Activated CD4-positive, CD25-positive, alpha-beta regulatory T cell (primary cell): Measurements from ENCODE around the gene SLC35A3.
"Not testable (repeated sequence)": the region's sequence is repeated elsewhere in the genome, so short reads cannot be mapped to it uniquely, and the experiment has no call there.

Experiments used
- DNase-seq, 4 experiments: peaks; one replicate each; lab custom pipeline; 2025; lab: John Stamatoyannopoulos, UW

Gene SLC35A3

GRCh38 chr1:99969729-99970621 lies at the start of gene SLC35A3:
TSS of gene SLC35A3 (plus strand) at chr1:99969996. CDS start at chr1:99993555, 23,559 bp downstream.
- peak; percentile 52 to 66 (median 61) for DNase-seq

DNA sequence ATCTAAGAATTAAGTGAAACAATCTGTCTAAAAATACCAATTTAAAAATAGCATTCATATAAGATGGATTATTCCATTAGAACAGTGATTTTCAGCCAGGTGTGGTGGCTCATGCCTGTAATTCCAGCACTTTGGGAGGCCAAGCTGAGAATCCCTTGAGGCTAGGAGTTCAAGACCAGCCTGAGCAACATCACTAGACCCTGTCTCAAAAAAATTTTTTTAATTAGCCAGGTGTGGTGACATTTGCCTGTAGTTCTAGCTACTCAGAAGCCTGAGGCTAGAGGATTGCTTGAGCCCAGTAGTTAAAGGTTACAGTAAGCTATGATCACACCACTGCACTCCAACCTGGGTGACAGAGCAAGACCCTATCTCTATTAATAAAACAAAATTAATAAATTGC lies 35.0 kb upstream of the SLC35A3 start:
- no peak for DNase-seq

GRCh38 chr1:99935534-99935933 lies 34.3 kb upstream of the SLC35A3 start:
- no peak for DNase-seq

DNA sequence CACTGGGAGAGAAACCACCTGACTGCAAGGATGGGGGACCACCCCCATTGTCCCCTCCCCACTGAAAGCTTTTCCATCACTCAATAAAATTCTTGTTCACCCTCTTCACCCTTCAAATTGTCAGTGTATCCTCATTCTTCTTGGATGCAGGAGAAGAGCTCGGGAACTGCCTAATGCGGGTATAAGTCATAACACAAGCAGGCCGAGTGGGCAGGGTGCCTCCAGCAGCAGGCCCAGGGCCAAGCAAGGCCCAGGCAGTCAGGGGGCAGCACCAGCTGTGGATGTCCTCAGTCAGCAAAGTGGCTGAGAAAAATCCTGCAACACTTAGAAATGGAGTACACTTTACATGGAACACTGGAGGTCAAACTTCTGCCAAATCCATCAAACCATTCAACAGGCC lies 33.7 kb upstream of the SLC35A3 start:
- DNase-seq = no peak

DNA sequence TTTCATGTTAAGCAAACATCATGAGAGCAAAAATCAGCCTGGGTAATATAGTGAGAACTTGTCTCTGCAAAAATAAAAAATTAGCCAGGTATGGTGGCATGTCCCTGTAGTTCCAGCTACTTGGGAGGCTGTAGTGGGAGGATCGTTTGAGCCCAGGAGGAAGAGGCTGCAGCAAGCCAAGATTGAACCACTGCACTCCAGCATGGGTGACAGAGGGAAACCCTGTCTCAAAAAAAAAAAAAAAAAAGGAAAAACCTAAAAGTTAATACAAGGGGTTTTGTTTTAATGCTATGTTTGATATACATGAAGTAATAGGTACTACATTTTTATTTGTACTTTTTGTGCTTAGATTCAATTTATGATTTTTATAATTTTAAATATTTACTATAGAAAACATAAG lies 27.1 kb upstream of the SLC35A3 start:
- DNase-seq = no peak

DNA sequence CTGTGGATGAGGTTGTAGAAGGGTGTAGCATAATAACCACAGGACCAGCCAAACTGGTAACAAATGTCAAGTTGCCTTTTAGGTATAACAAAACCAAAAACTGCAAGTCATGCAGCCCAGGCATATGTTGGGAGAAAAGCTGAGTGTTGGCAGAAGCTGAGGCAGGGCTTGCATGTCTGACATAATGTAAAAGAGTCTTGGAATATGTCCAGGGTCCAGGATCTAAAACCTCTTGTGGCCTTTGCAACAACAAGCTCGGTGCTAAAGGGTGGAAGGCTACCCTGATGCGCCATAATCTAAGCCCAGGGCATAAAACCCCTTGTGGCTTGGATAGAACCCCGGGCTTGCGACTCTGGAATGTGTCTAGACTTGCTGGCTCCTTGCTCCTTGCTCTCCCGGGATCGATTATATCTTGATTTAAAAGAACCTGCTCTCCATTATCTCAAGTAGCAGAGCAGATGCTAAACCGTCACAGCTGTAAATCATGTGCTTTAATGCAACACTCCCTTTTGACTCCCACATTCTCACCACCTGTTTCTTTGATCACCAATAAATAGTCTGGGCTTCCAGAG lies 26.5 kb upstream of the SLC35A3 start:
- no peak for DNase-seq

GRCh38 chr1:99944192-99944591 lies 25.6 kb upstream of the SLC35A3 start:
- no peak for DNase-seq

GRCh38 chr1:99945174-99945573 lies 24.6 kb upstream of the SLC35A3 start:
- no peak for DNase-seq

GRCh38 chr1:99950486-99950885 lies 19.3 kb upstream of the SLC35A3 start:
- DNase-seq = no peak

- DNase-seq = no peak
Measured at GRCh38 chr1:99952522-99952921, 17.3 kb upstream of the SLC35A3 start.

- no peak for DNase-seq
Measured at GRCh38 chr1:99955375-99955774, 14.4 kb upstream of the SLC35A3 start.

DNA sequence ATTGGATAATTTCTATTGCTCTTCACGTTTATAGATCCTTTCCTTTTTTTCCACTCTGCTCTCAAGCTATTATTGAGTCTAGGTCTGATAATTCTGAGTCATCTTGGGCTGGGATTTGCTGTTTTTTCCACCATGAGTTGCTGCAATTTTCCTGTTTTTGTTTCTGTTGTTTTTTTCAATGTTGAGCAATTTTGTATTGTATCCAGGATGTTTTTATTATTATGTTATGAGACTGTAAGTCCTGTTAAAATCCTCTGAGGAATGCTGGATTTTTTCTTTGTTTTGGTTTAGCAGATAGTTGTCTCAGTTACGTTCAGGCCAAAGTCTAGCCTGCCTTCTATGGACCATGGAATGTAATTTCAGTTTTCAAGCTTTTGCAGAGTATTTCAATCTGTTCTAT lies 13.0 kb upstream of the SLC35A3 start:
- DNase-seq = no peak

DNA sequence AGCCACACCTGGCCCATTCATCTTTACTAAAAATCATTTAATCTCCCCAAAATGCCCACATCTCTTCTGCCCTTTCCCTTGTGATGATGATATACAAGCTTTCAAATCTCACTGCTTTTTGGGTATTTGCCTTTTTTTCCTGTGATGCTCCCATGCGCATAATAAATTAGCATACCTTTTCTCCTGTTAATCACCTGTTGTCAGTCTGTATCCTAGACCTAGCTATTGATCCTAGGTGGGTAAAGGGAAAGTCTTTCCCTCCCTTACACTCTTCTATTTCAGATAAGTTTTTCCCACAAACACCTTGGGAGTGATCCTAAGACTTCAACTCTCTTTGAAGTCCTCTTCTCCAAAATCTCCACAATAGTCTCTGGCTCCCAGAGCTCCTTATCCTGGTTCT lies 12.0 kb upstream of the SLC35A3 start:
- no peak for DNase-seq

GRCh38 chr1:99959189-99959705 lies 10.5 kb upstream of the SLC35A3 start:
- DNase-seq = not testable (repeated sequence)

DNA sequence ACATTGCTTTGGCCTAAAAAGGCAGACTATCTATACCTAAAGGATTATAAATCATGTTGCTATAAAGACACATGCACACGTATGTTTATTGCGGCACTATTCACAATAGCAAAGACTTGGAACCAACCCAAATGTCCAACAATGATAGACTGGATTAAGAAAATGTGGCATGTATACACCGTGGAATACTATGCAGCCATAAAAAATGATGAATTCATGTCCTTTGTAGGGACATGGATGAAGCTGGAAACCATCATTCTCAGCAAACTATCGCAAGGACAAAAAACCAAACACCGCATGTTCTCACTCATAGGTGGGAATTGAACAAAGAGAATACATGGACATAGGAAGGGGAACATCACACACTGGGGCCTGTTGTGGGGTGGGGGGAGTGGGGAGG lies 9.5 kb upstream of the SLC35A3 start:
- DNase-seq = not testable (repeated sequence)

- no peak for DNase-seq
Measured at GRCh38 chr1:99963041-99963795, 6.6 kb upstream of the SLC35A3 start.

DNA sequence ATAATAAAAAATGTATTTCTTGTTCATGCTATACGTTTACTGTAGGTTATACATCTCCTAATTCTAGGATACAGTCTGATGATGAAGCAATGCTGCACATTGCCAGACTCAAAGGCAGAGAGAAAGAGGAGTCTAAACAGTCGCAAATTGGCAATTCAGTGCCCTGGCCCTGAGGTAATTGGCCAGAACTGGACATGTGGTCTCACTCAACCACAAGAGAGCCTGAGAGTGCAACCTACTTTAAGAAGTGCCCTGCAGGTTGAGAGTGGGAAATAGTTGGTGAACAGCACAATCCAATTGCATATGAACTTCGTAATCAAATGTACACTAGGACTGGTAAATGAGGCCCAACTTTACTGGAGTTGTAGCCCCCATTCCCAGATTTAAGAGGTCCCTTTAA lies 5.0 kb upstream of the SLC35A3 start:
- no peak for DNase-seq

GRCh38 chr1:99965646-99966375 lies 4.0 kb upstream of the SLC35A3 start:
- no peak for DNase-seq

- no peak for DNase-seq
Measured at GRCh38 chr1:99968214-99968613, 1.6 kb upstream of the SLC35A3 start.

DNA sequence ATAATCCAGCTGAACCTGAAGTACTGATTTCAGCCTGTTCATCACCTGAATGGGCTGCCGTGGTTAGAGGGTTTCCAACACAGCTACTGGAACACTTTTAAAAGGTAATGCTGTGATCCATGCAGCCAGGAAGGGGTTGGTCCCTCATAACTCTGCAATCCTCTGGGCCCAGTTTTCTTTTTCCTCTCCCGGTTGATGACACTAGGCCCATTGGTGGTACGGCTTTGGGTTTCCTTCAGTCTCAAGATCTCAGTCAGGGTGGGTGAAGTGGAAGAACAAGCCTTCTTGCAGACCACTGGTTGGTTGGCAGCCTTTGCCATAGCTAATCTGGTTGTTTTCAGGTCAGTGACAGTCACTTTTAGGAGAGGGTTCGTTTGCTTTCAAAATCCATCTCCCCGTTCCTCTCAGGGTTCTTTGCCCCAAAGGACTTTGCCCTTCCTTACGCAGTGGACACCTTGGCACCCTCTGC lies 502 bp upstream of the SLC35A3 start:
- no peak for DNase-seq

DNA sequence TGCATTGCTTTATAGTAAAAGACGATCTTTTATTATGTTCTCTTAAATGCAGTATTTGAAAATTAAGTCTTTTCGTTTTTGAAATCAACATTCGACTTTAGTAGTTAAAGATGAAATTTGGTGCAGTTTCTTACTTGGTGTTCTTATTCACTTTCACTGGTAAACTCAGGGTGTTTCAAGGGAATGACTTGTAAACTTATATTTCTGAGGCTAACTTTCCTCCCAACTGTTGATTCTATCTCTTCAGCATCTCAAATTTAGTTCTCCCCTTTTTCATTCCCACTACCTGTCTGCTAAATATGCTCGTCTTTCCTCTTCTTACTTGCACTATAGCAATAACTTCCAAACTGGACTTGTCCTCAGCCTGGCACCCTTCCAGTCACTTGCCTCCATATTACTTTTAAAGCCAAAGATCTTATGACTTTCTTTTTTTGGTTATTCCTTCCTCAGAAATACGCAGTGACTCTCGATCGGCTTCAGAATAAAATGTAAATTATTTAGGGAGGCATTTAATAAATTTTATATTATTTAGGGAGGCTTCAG lies 988 bp downstream of the SLC35A3 start:
- DNase-seq = no peak
